ENCODE results near the gene LRRTM4.

DNA sequence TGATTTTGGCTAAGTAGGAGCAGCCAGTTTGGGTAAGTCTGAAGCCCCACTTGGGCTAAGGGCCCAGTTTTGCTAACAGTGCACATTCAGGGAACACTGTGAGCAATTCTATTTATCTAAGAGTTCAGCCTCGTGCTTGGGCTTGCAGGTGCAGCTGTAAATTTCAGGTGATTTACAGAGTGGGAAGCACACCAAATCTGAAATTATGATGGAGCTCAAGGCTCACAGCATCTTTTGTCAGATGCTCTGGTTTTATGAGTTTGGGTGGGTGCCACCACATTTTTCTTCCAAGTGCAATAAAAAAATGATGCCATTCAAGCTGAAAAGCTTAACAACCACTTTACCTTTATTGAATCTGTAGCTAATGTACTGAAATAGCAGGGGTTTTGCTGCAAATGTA lies 671.2 kb downstream of the LRRTM4 start:
- TF ChIP-seq, protein P1, sequence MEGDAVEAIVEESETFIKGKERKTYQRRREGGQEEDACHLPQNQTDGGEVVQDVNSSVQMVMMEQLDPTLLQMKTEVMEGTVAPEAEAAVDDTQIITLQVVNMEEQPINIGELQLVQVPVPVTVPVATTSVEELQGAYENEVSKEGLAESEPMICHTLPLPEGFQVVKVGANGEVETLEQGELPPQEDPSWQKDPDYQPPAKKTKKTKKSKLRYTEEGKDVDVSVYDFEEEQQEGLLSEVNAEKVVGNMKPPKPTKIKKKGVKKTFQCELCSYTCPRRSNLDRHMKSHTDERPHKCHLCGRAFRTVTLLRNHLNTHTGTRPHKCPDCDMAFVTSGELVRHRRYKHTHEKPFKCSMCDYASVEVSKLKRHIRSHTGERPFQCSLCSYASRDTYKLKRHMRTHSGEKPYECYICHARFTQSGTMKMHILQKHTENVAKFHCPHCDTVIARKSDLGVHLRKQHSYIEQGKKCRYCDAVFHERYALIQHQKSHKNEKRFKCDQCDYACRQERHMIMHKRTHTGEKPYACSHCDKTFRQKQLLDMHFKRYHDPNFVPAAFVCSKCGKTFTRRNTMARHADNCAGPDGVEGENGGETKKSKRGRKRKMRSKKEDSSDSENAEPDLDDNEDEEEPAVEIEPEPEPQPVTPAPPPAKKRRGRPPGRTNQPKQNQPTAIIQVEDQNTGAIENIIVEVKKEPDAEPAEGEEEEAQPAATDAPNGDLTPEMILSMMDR (IDR thresholded peaks at IDR 0.05; ENCODE audit: poor library complexity), result no peak
- no peak for TF ChIP-seq EZH2phosphoT487 (IDR thresholded peaks at IDR 0.05; ENCODE audit: low read depth, severe bottlenecking, unreplicated experiment)
- TF ChIP-seq EZH2 (IDR thresholded peaks at IDR 0.05; ENCODE audit: borderline replicate concordance), result no peak

Measured in hepatocyte (in vitro differentiated cells).